ENCODE measurements around the gene UBR4. TPM values are rescaled to one million over a fixed set of nuclear protein-coding genes. Genes with fewer than 3 reads are reported as not detected.

The UBR4 gene
- polyA plus RNA-seq, 3 donors, result 44.3 to 93.8 (median 49.4) TPM

GRCh38 chr1:19029191-19030085, 180.6 kb downstream of the UBR4 start:
- Mint-ChIP-seq H3K27ac (no peak overlapping the region), H3K36me3 (no peaks in the 10 kb centered on the region), H3K9me3 (peaks cover 0 to 4% (median 0%) of the 10 kb centered on the region in 7 donors), H3K4me1 (no peaks in the 10 kb centered on the region), H3K4me3 (no peak overlapping the region), H3K27me3 (ENCODE audit: low read depth in 3 of 3) (peaks cover 26 to 41% (median 26%) of the 10 kb centered on the region in 3 donors)
- Histone ChIP-seq H3K4me2 (replicated peaks; ENCODE audit: extremely low read depth, low read length, poor library complexity, severe bottlenecking) (no peak overlapping the region), H3K9me3 (replicated peaks in 1 of 2; ENCODE audit: control insufficient read depth in 1 of 2, insufficient read depth in 1 of 2, low read length in 2 of 2) (no peaks in the 10 kb centered on the region), H4K20me1 (ENCODE audit: insufficient read depth, low read length) (no peaks in the 10 kb centered on the region), H3K4me1 (ENCODE audit: control insufficient read depth in 1 of 2, insufficient read depth in 2 of 2, low read length in 2 of 2) (no peaks in the 10 kb centered on the region), H3K27me3 (ENCODE audit: control insufficient read depth in 2 of 2, insufficient read depth in 2 of 2, low read length in 2 of 2) (peaks cover 0 to 12% of the 10 kb centered on the region in 2 donors), H3K36me3 (replicated peaks in 1 of 2; ENCODE audit: control insufficient read depth in 1 of 2, insufficient read depth in 2 of 2, low read length in 2 of 2) (no peaks in the 10 kb centered on the region), H3K27ac (ENCODE audit: low read depth in 1 of 2, low read length in 2 of 2) (no peak overlapping the region), H2AFZ (ENCODE audit: insufficient read depth, low read depth, low read length, poor library complexity, severe bottlenecking) (no peak overlapping the region), H3K4me3 (replicated peaks in 1 of 3; ENCODE audit: low read depth in 2 of 3, low read length in 3 of 3) (no peak overlapping the region), H3K9ac (ENCODE audit: insufficient read depth, low read length, poor library complexity, severe bottlenecking) (no peak overlapping the region), H3K79me2 (ENCODE audit: insufficient read depth, low read length) (no peaks in the 10 kb centered on the region)
- no peak for TF ChIP-seq CTCF (IDR thresholded peaks at IDR 0.05)
- no peak for DNase-seq
- intact Hi-C loops (cut with micrococcal nuclease), result no loop called here
- 39% methylated on average over 16 of the region's 21 CpGs for WGBS (ENCODE audit: insufficient coverage)

- no peak for TF ChIP-seq CTCF (IDR thresholded peaks at IDR 0.05)
- Mint-ChIP-seq H3K4me1 (no peaks in the 10 kb centered on the region), H3K4me3 (peak overlapping the region in 1 of 2 donors; percentile 1), H3K27me3 (ENCODE audit: low read depth in 3 of 3) (peaks cover 23 to 44% (median 26%) of the 10 kb centered on the region in 3 donors), H3K36me3 (no peaks in the 10 kb centered on the region), H3K9me3 (peaks cover 0 to 4% (median 2%) of the 10 kb centered on the region in 7 donors), H3K27ac (no peak overlapping the region)
- intact Hi-C loops (cut with micrococcal nuclease), result no loop called here
- Histone ChIP-seq H3K27me3 (ENCODE audit: control insufficient read depth in 2 of 2, insufficient read depth in 2 of 2, low read length in 2 of 2) (peaks cover 0 to 12% of the 10 kb centered on the region in 2 donors), H3K27ac (ENCODE audit: low read depth in 1 of 2, low read length in 2 of 2) (no peak overlapping the region), H4K20me1 (ENCODE audit: insufficient read depth, low read length) (no peaks in the 10 kb centered on the region), H3K36me3 (replicated peaks in 1 of 2; ENCODE audit: control insufficient read depth in 1 of 2, insufficient read depth in 2 of 2, low read length in 2 of 2) (no peaks in the 10 kb centered on the region), H3K79me2 (ENCODE audit: insufficient read depth, low read length) (no peaks in the 10 kb centered on the region), H3K4me1 (ENCODE audit: control insufficient read depth in 1 of 2, insufficient read depth in 2 of 2, low read length in 2 of 2) (no peaks in the 10 kb centered on the region), H2AFZ (ENCODE audit: insufficient read depth, low read depth, low read length, poor library complexity, severe bottlenecking) (no peak overlapping the region), H3K4me3 (replicated peaks in 1 of 3; ENCODE audit: low read depth in 2 of 3, low read length in 3 of 3) (no peak overlapping the region), H3K9ac (ENCODE audit: insufficient read depth, low read length, poor library complexity, severe bottlenecking) (no peak overlapping the region), H3K4me2 (replicated peaks; ENCODE audit: extremely low read depth, low read length, poor library complexity, severe bottlenecking) (no peak overlapping the region), H3K9me3 (replicated peaks in 1 of 2; ENCODE audit: control insufficient read depth in 1 of 2, insufficient read depth in 1 of 2, low read length in 2 of 2) (no peaks in the 10 kb centered on the region)
- WGBS (ENCODE audit: insufficient coverage), result 86% methylated on average over 7 of the region's 8 CpGs
- no peak for DNase-seq
Measured at GRCh38 chr1:19028546-19029129, 181.4 kb downstream of the UBR4 start.

All from CD14-positive monocyte (primary cell).